SU-DHL-6 (cell line): ENCODE results near the gene PSME3IP1.

Source experiments
- EZH2phosphoT487 ChIP-seq: fragments of 200-600 bp; sonication (generic), shearing (Covaris generic); conservative IDR thresholded peaks from 2 replicates; pipeline ENCODE4 v1.6.1; 2018; ENCODE audit warnings: mild to moderate bottlenecking, antibody characterized with exemption, low read length, moderate library complexity, mixed read lengths
- TF ChIP-seq, protein P1 (sequence below): fragments of 200-600 bp; sonication (generic); IDR thresholded peaks from one replicate; pipeline ENCODE4 v1.5.1; 2017; ENCODE audit warnings: antibody characterized with exemption, mild to moderate bottlenecking, low read length, moderate library complexity; ENCODE audit not compliant: insufficient read depth, poor library complexity, severe bottlenecking

DNA sequence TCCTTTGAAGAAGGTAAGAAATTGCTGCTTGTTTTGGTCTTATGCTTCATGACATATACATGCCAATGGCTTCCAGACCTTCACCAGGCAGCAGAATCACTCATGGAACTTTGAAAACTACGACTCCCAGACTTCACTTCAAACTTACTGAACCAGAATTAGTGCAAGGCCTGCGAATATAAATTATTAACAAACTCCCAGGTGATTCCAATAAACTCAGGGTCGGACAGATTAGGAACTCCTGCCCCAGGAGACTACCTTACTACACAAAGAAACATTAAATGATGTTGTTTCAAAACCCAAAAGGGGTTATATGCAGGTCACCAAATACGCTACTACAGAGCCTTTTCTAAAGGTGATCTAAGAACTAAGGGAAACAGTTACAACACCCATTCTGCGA, 20.4 kb downstream of the PSME3IP1 start:
- TF ChIP-seq, protein P1, sequence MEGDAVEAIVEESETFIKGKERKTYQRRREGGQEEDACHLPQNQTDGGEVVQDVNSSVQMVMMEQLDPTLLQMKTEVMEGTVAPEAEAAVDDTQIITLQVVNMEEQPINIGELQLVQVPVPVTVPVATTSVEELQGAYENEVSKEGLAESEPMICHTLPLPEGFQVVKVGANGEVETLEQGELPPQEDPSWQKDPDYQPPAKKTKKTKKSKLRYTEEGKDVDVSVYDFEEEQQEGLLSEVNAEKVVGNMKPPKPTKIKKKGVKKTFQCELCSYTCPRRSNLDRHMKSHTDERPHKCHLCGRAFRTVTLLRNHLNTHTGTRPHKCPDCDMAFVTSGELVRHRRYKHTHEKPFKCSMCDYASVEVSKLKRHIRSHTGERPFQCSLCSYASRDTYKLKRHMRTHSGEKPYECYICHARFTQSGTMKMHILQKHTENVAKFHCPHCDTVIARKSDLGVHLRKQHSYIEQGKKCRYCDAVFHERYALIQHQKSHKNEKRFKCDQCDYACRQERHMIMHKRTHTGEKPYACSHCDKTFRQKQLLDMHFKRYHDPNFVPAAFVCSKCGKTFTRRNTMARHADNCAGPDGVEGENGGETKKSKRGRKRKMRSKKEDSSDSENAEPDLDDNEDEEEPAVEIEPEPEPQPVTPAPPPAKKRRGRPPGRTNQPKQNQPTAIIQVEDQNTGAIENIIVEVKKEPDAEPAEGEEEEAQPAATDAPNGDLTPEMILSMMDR: no peak
- no peak for TF ChIP-seq EZH2phosphoT487
